Astrocyte of the cerebellum (primary cell): Measurements from ENCODE around the gene CLIC5.

Experiments
- DNase-seq: peaks from one replicate; pipeline ENCODE4 v3.0.0-alpha.2; 2011; ENCODE audit warnings: low read depth
- H3K4me3 ChIP-seq: 2 replicates; pipeline ENCODE4 v1.5.1; 2011; ENCODE audit warnings: mild to moderate bottlenecking, low read depth, low read length, moderate library complexity
- CTCF ChIP-seq: IDR thresholded peaks from 2 replicates; pipeline ENCODE4 v1.5.1; 2012; ENCODE audit warnings: low read length, low read depth, moderate library complexity, mild to moderate bottlenecking; ENCODE audit errors: missing control alignments
- in situ Hi-C: cut with HindIII; loops from 2 replicates; pipeline ENCODE4 v1.10.0; 2017; ENCODE audit warnings: low sequenced_read_pairs

The CLIC5 gene

DNA sequence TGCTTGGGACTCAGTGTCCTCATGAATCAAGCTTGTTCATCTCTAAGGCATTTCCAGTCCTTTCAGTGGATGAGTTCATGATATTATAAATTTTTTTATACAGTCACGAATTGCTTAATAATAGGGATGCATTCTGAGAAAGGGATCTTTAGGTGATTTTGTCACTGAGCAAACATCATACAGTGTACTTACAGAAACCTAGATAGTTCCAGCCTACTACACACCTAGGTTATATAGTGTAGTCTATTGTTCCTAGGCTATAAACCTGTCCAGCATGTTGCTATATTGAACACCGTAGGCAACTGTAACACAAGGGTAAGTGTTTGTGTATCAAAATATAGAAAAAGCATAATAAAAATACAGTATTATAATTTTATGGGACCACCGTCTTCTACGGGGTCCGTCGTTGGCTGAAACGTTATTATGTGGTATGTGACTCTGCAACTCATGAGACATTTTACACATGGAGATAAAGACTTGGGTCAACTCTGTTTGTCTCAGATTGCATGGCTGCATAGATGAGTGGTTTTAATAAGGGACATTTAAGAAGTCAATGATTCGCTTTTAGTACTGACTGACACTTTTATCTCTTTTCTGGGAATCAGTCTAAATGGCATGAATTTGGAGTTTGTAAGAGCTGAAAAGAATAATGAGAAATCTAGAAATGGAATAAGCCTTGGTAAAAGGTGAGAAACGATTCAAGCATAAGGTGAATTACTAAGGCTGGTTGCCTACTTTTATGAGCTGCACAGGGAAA is 33.2 kb downstream of the CLIC5 start:
- no peak for TF ChIP-seq CTCF
- no peak overlapping the region for H3K4me3 ChIP-seq
- in situ Hi-C loops = no loop called here
- DNase-seq = no peak

- no peak for TF ChIP-seq CTCF
- no peak overlapping the region for H3K4me3 ChIP-seq
- in situ Hi-C loops = no loop called here
- no peak for DNase-seq
Measured at GRCh38 chr6:45981046-45981445, 34.6 kb downstream of the CLIC5 start.

- no peak overlapping the region for H3K4me3 ChIP-seq
- no peak for DNase-seq
- no peak for TF ChIP-seq CTCF
- in situ Hi-C loops = no loop called here
Measured at GRCh38 chr6:45979311-45979710, 36.3 kb downstream of the CLIC5 start.

GRCh38 chr6:45974596-45974995 is 41.1 kb downstream of the CLIC5 start:
- no peak for TF ChIP-seq CTCF
- no peak for DNase-seq
- in situ Hi-C loops = no loop called here
- H3K4me3 ChIP-seq = no peak overlapping the region

- in situ Hi-C loops = no loop called here
- no peak for TF ChIP-seq CTCF
- no peak overlapping the region for H3K4me3 ChIP-seq
- no peak for DNase-seq
Measured at GRCh38 chr6:45972795-45973503, 42.7 kb downstream of the CLIC5 start.

GRCh38 chr6:45971287-45971686 is 44.4 kb downstream of the CLIC5 start:
- TF ChIP-seq CTCF = no peak
- in situ Hi-C loops = no loop called here
- no peak overlapping the region for H3K4me3 ChIP-seq
- no peak for DNase-seq
